Esophagus squamous epithelium (tissue), 5 donors: ENCODE results near the gene TMEM81. TPM values are rescaled to one million over a fixed set of nuclear protein-coding genes. Genes with fewer than 3 reads are reported as not detected.

Experiments used
- DNase-seq: peaks from one replicate; lab custom pipeline; 2025; lab: John Stamatoyannopoulos, UW
- H3K27ac ChIP-seq, 4 donors: fragments of 200-600 bp; sonication (generic); one replicate each; pipeline ENCODE4 v1.5.1; 2016 to 2019; ENCODE audit warnings: mild to moderate bottlenecking in 1 of 4
- H3K27me3 ChIP-seq, 4 donors: fragments of 200-600 bp; sonication (generic); 1 replicate in 3 of 4; 2 replicates in 1 of 4; pipeline versions ENCODE4 v1.5.1 to v1.6.0; 2017 to 2021; ENCODE audit warnings: antibody characterized with exemption in 1 of 4
- H3K36me3 ChIP-seq, 3 donors: fragments of 200-600 bp; sonication (generic); one replicate each; pipeline ENCODE4 v1.5.1; 2016 to 2019
- H3K4me1 ChIP-seq, 3 donors: fragments of 200-600 bp; sonication (generic); one replicate each; pipeline ENCODE4 v1.5.1; 2017 to 2019
- H3K4me3 ChIP-seq, 4 donors: fragments of 200-600 bp; sonication (generic); 1 replicate in 3 of 4; 2 replicates in 1 of 4; pipeline ENCODE4 v1.5.1; 2016 to 2019; ENCODE audit warnings: mild to moderate bottlenecking in 2 of 4, moderate library complexity in 1 of 4
- H3K9me3 ChIP-seq, 3 donors: fragments of 200-600 bp; sonication (generic); one replicate each; pipeline ENCODE4 v1.5.1; 2016 to 2019
- POLR2A ChIP-seq, 4 donors: fragments of 450-650 bp; IDR thresholded peaks; one replicate each; pipeline ENCODE4 v1.6.1; 2017; ENCODE audit warnings: antibody characterized with exemption in 4 of 4, mild to moderate bottlenecking in 4 of 4, moderate library complexity in 3 of 4
- WGBS, 2 donors: methylation state at CpG; one replicate each; pipeline ENCODE4 v1.1.5; 2018; 5-methylcytosine and 5-hydroxymethylcytosine counted together
- intact Hi-C: fragments of 100-400 bp; cut with DNase I; formaldehyde crosslinking; loops from one replicate; pipeline ENCODE4 v1.15.0; 2022
- total RNA-seq, 4 donors: library from RNA; depleted of rRNA; stranded (reverse); fragments of >200 nt; gene quantifications; one replicate each; pipeline ENCODE4 v1.1.0, GENCODE V29; 2016
- TF ChIP-seq, protein P1 (sequence below), 6 experiments: fragments of 450-650 bp in 4 of 6; fragments of 200-600 bp in 2 of 6; sonication (generic) in 2 of 6; IDR thresholded peaks; one replicate each; pipeline ENCODE4 v1.5.1; 2016 to 2019; ENCODE audit warnings: antibody characterized with exemption in 6 of 6, mild to moderate bottlenecking in 4 of 6, moderate library complexity in 4 of 6
- donor health status: DM: yes; HTN: yes; CAD: no.

The TMEM81 gene, protein sequence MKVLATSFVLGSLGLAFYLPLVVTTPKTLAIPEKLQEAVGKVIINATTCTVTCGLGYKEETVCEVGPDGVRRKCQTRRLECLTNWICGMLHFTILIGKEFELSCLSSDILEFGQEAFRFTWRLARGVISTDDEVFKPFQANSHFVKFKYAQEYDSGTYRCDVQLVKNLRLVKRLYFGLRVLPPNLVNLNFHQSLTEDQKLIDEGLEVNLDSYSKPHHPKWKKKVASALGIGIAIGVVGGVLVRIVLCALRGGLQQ
- total RNA-seq = 1 to 10 TPM; 1.4 to 2.2 (median 1.8) TPM

DNA sequence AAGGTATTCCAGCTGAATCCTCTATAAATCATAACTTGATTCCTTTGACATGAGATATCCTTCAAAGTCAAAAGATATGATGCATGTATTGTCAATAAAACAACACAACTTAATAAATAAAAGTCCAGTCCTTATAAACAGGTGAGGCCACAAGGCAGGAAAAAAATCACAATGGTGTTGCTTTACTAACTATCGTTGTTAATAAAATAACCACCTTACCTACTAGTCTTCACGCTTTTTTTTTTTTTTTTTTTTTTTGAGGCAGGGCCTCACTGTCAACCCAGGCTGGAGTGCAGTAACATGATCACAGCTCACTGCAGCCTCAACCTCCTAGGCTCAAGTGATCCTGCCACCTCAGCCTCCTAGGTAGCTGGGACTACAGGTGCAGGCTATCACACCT, at the start of gene TMEM81:
Gene TMEM81 (minus strand): TSS at position 101 of the 400 bp plus-strand sequence. CDS start 140 bp downstream, outside the sequence.
- Histone ChIP-seq H3K27ac (no peak within 1 kb of the TSS), H3K36me3 (peaks cover 0 to 66% (median 4%) of the 10 kb centered on the region in 3 donors), H3K27me3 (no peaks in the 10 kb centered on the region), H3K9me3 (no peaks in the 10 kb centered on the region), H3K4me1 (no peaks in the 10 kb centered on the region), H3K4me3 (no peak within 1 kb of the TSS)
- WGBS, 2 donors = 93 to 96% methylated on average over 2 of the region's 2 CpGs
- intact Hi-C loops = no loop called here
- DNase-seq = no peak
- no peak for TF ChIP-seq POLR2A (IDR thresholded peaks at IDR 0.05)
- TF ChIP-seq, protein P1, sequence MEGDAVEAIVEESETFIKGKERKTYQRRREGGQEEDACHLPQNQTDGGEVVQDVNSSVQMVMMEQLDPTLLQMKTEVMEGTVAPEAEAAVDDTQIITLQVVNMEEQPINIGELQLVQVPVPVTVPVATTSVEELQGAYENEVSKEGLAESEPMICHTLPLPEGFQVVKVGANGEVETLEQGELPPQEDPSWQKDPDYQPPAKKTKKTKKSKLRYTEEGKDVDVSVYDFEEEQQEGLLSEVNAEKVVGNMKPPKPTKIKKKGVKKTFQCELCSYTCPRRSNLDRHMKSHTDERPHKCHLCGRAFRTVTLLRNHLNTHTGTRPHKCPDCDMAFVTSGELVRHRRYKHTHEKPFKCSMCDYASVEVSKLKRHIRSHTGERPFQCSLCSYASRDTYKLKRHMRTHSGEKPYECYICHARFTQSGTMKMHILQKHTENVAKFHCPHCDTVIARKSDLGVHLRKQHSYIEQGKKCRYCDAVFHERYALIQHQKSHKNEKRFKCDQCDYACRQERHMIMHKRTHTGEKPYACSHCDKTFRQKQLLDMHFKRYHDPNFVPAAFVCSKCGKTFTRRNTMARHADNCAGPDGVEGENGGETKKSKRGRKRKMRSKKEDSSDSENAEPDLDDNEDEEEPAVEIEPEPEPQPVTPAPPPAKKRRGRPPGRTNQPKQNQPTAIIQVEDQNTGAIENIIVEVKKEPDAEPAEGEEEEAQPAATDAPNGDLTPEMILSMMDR (IDR thresholded peaks at IDR 0.05) = no peak

DNA sequence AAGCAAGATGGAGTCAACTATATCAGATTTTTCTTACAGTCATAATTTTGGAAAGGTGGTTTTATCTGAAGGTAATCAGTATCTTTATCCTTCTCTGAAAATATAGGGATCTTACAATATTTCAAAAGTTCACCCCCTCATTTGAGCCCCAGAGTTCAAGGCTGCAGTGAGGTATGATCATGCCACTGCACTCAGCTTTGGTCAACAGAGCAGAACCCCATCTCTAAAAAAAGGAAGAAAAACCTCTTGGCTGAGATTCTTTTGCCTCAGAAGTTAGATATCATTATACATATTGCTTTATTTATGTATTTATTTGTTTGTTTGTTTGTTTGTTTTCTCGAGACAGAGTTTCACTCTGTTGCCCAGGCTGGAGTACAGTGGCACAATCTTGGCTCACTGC, 49.0 kb upstream of the TMEM81 start:
- no peaks in the 10 kb centered on the region for H3K4me1 ChIP-seq
- intact Hi-C loops = no loop called here

DNA sequence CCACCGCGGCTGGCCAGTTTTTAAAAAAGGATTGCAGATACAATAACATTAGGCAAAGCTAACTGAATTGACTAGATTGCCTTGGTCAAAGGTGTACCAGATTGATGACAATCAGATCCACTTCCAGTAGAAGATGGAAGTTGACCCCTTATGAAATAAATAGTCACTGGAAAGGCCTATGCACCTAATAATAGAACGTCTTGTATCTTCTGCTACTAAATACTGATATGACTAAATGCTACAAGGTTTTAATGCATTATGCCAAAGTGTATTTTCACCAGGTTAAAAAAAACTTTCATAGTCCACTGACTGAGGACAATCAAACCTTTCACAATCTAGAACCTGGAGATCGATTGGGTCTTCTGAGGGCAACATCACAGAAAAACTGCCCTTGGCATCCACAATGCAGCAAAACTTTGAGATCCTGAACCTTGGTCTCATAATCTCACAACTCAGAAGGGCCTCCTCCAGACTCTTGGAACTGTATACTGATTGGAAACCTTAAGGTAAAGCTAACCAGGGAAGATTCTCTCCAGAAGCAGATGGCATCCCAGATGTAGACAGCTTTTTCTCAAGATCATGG, 45.3 kb upstream of the TMEM81 start:
- TF ChIP-seq, protein P1 (IDR thresholded peaks at IDR 0.05) = no peak
- TF ChIP-seq POLR2A (IDR thresholded peaks at IDR 0.05) = no peak
- H3K36me3 ChIP-seq = no peaks in the 10 kb centered on the region
- no peaks in the 10 kb centered on the region for H3K27me3 ChIP-seq
- H3K4me1 ChIP-seq = no peaks in the 10 kb centered on the region
- no peak overlapping the region for H3K4me3 ChIP-seq
- H3K9me3 ChIP-seq = no peaks in the 10 kb centered on the region
- 76 to 90% methylated on average over 4 of the region's 4 CpGs for WGBS, 2 donors
- H3K27ac ChIP-seq = no peak overlapping the region
- intact Hi-C loops = no loop called here
- DNase-seq = no peak

More for the DNA sequence above, 49.0 kb upstream of the TMEM81 start:
- no peaks in the 10 kb centered on the region for H3K27me3 ChIP-seq
- no peak for DNase-seq
- TF ChIP-seq, protein P1 (IDR thresholded peaks at IDR 0.05) = no peak
- no peak for TF ChIP-seq POLR2A (IDR thresholded peaks at IDR 0.05)
- no peaks in the 10 kb centered on the region for H3K36me3 ChIP-seq
- H3K9me3 ChIP-seq = no peaks in the 10 kb centered on the region
- WGBS, 2 donors = 25 to 45% methylated on average over 1 of the region's 1 CpG
- no peak overlapping the region for H3K4me3 ChIP-seq
- no peak overlapping the region for H3K27ac ChIP-seq

DNA sequence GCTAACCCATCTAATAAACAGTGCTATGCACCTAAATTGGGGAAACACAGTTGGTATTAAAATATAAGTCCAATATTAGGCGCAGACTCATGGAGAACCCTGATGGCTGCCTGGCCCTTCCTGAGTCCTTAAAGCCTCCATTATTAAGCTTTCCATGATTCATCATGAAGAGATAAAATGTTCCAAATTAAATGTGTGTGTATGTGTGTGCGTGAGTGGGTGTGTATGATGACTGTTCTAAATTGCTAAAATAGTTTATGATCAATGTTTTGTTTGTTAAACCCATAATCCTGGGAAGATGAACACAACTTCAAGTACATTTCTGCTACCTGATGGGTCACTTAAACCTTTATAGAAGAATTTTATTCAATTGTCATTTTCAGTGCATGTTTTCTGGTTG, 43.8 kb upstream of the TMEM81 start:
- DNase-seq = no peak
- TF ChIP-seq, protein P1 (IDR thresholded peaks at IDR 0.05) = no peak
- TF ChIP-seq POLR2A (IDR thresholded peaks at IDR 0.05) = no peak
- Histone ChIP-seq H3K4me1 (peaks cover 0 to 1% (median under 1%) of the 10 kb centered on the region in 3 donors), H3K9me3 (no peaks in the 10 kb centered on the region), H3K27ac (no peak overlapping the region), H3K36me3 (no peaks in the 10 kb centered on the region), H3K4me3 (no peak overlapping the region), H3K27me3 (no peaks in the 10 kb centered on the region)
- WGBS, 2 donors = 72 to 77% methylated on average over 2 of the region's 2 CpGs
- intact Hi-C loops = no loop called here

DNA sequence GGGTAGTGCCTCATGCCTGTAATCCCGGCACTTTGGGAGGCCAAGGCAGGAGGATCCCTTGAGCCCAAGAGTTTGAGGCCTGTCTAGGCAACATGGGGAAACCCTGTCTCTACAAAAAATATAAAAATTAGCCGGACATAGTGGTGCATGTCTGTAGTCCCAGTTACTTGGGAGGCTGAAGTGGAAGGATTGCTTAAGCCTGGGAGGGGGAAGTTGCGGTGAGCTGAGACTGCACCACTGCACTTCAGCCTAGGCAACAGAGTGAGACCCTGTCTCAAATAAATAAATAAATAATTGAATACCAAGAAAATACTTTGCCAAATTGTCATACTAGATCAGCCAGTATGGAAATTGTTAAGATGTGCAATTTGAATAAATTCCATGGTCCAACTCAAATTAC, 43.4 kb upstream of the TMEM81 start:
- Histone ChIP-seq H3K4me1 (peaks cover 0 to 5% (median 4%) of the 10 kb centered on the region in 3 donors), H3K4me3 (no peak overlapping the region), H3K36me3 (no peaks in the 10 kb centered on the region), H3K27ac (no peak overlapping the region), H3K9me3 (no peaks in the 10 kb centered on the region), H3K27me3 (no peaks in the 10 kb centered on the region)
- 77 to 78% methylated on average over 3 of the region's 3 CpGs for whole genome bisulfite sequencing, 2 donors
- intact Hi-C loops = no loop called here
- DNase-seq = no peak
- TF ChIP-seq, protein P1 (IDR thresholded peaks at IDR 0.05) = no peak
- no peak for TF ChIP-seq POLR2A (IDR thresholded peaks at IDR 0.05)
